SK-N-SH (cell line): ENCODE measurements around the gene DLEU7. TPM values are rescaled to one million over a fixed set of nuclear protein-coding genes. Genes with fewer than 3 reads are reported as not detected.

Source experiments
- CTCF ChIA-PET: fragments of 300-600, 350-600 bp; formaldehyde crosslinking; extraction: SDS; loops from one replicate; lab custom pipeline; 2021; lab: Yijun Ruan, JAX
- POLR2A ChIA-PET: fragments of 350-600 bp; sonication (Branson Sonifier 250); formaldehyde crosslinking; extraction: SDS; loops from one replicate; lab custom pipeline; 2020; ENCODE audit warnings: antibody characterized with exemption, inconsistent platforms; lab: Yijun Ruan, JAX
- DNase-seq: peaks from one replicate; pipeline ENCODE4 v3.0.0; 2012
- H2AFZ ChIP-seq: fragments of 200-600 bp; sonication (generic); 2 replicates; pipeline ENCODE4 v1.8.1; 2016; ENCODE audit warnings: antibody characterized with exemption, mild to moderate bottlenecking, low read depth
- H3F3A ChIP-seq: fragments of 200-600 bp; sonication (generic); replicated peaks from 2 replicates; pipeline ENCODE3; 2016; ENCODE audit warnings: antibody characterized with exemption, mild to moderate bottlenecking; ENCODE audit not compliant: insufficient read depth
- H3K27ac ChIP-seq, 2 experiments: fragments of 200-500 bp in 1 of 2; fragments of 200-600 bp in 1 of 2; sonication (Bioruptor generic) in 1 of 2; sonication (generic), shearing (Covaris generic) in 1 of 2; 2 replicates each; pipeline versions ENCODE4 v1.5.1 to v1.6.1; 2014 to 2016; ENCODE audit warnings: low read depth in 2 of 2, inconsistent platforms in 1 of 2, low read length in 1 of 2, mild to moderate bottlenecking in 1 of 2, mixed read lengths in 1 of 2
- H3K27me3 ChIP-seq: fragments of 200-600 bp; sonication (generic), shearing (Covaris generic); 2 replicates; pipeline ENCODE4 v1.6.1; 2016; ENCODE audit warnings: mixed run types; ENCODE audit not compliant: insufficient read depth
- H3K36me3 ChIP-seq, 2 experiments: fragments of 200-500 bp in 1 of 2; fragments of 200-600 bp in 1 of 2; sonication (Bioruptor generic) in 1 of 2; sonication (generic) in 1 of 2; replicated peaks in 1 of 2; 2 replicates each; pipeline versions ENCODE3 to v1.5.1; 2014 to 2016; ENCODE audit warnings: low read length in 1 of 2, mild to moderate bottlenecking in 1 of 2; ENCODE audit not compliant: insufficient read depth in 2 of 2, control insufficient read depth in 1 of 2
- H3K4me1 ChIP-seq, 2 experiments: fragments of 200-500 bp in 1 of 2; fragments of 200-600 bp in 1 of 2; sonication (Bioruptor generic) in 1 of 2; sonication (generic), shearing (Covaris generic) in 1 of 2; 2 replicates each; pipeline versions ENCODE4 v1.5.1 to v1.6.1; 2014 to 2016; ENCODE audit warnings: low read depth in 1 of 2, low read length in 1 of 2, mixed run types in 1 of 2; ENCODE audit not compliant: insufficient read depth in 2 of 2, control insufficient read depth in 1 of 2
- H3K4me2 ChIP-seq: fragments of 200-600 bp; sonication (generic), shearing (Covaris generic); 2 replicates; pipeline ENCODE4 v1.6.1; 2017; ENCODE audit warnings: mixed run types
- H3K4me3 ChIP-seq, 2 experiments: fragments of 200-500 bp in 1 of 2; fragments of 200-600 bp in 1 of 2; sonication (Bioruptor generic) in 1 of 2; sonication (generic), shearing (Covaris generic) in 1 of 2; 2 replicates each; pipeline versions ENCODE4 v1.5.1 to v1.8.1; 2014 to 2016; ENCODE audit warnings: low read depth in 2 of 2, inconsistent platforms in 1 of 2, low read length in 1 of 2, mild to moderate bottlenecking in 1 of 2, mixed read lengths in 1 of 2, moderate library complexity in 1 of 2
- H3K79me2 ChIP-seq: fragments of 200-600 bp; sonication (generic); 2 replicates; pipeline ENCODE4 v1.8.1; 2017; ENCODE audit warnings: mild to moderate bottlenecking; ENCODE audit not compliant: insufficient read depth
- H3K9ac ChIP-seq: fragments of 200-600 bp; sonication (generic); 2 replicates; pipeline ENCODE4 v1.6.1; 2017; ENCODE audit warnings: mixed run types
- H3K9me2 ChIP-seq: fragments of 200-600 bp; sonication (generic); 2 replicates; pipeline ENCODE4 v1.6.1; 2017; ENCODE audit warnings: mixed run types
- H3K9me3 ChIP-seq: fragments of 200-600 bp; sonication (generic); 2 replicates; pipeline ENCODE4 v1.6.1; 2017; ENCODE audit warnings: mixed run types, mild to moderate bottlenecking, moderate library complexity
- H4K20me1 ChIP-seq: fragments of 200-600 bp; sonication (generic); 2 replicates; pipeline ENCODE4 v1.6.1; 2017; ENCODE audit warnings: mild to moderate bottlenecking, mixed run types; ENCODE audit not compliant: insufficient read depth
- CHD2 ChIP-seq: fragments of 150-350 bp; IDR thresholded peaks from 2 replicates; pipeline ENCODE4 v1.6.1; 2018; ENCODE audit warnings: low read length; ENCODE audit not compliant: partially characterized antibody
- ELF1 ChIP-seq: IDR thresholded peaks from 2 replicates; pipeline ENCODE4 v1.4.0; 2012
- EZH2phosphoT487 ChIP-seq: fragments of 200-600 bp; sonication (generic); IDR thresholded peaks from 2 replicates; pipeline ENCODE4 v1.6.1; 2017; ENCODE audit warnings: low read depth, mixed run types, mild to moderate bottlenecking, antibody characterized with exemption, moderate library complexity, borderline replicate concordance
- FOSL2 ChIP-seq: IDR thresholded peaks from 2 replicates; pipeline ENCODE4 v1.4.0; 2012; ENCODE audit warnings: low read depth, mild to moderate bottlenecking, moderate library complexity, borderline replicate concordance
- JUND ChIP-seq: IDR thresholded peaks from 2 replicates; pipeline ENCODE4 v1.4.0; 2012
- MAX ChIP-seq: IDR thresholded peaks from 2 replicates; pipeline ENCODE4 v1.4.0; 2012; ENCODE audit warnings: low read depth
- MEF2A ChIP-seq: IDR thresholded peaks from 2 replicates; pipeline ENCODE4 v1.4.0; 2012; ENCODE audit warnings: low read depth, borderline replicate concordance
- MXI1 ChIP-seq: IDR thresholded peaks from 2 replicates; pipeline ENCODE4 v1.6.1; 2012; ENCODE audit warnings: mild to moderate bottlenecking, low read depth, low read length, improper control_type of control experiment
- NFIC ChIP-seq: IDR thresholded peaks from 2 replicates; pipeline ENCODE4 v1.4.0; 2012; ENCODE audit warnings: borderline replicate concordance
- NRF1 ChIP-seq: IDR thresholded peaks from 2 replicates; pipeline ENCODE4 v1.6.1; 2012; ENCODE audit warnings: low read depth, mild to moderate bottlenecking, low read length
- POLR2AphosphoS5 ChIP-seq: IDR thresholded peaks from 2 replicates; pipeline ENCODE4 v1.6.1; 2012; ENCODE audit warnings: low read depth, low read length
- RAD21 ChIP-seq: IDR thresholded peaks from 2 replicates; pipeline ENCODE4 v1.6.1; 2012; ENCODE audit warnings: mild to moderate bottlenecking, low read length
- RFX5 ChIP-seq: IDR thresholded peaks from 2 replicates; pipeline ENCODE4 v1.6.1; 2012; ENCODE audit warnings: mild to moderate bottlenecking, improper control_type of control experiment, low read length
- RXRA ChIP-seq: IDR thresholded peaks from 2 replicates; pipeline ENCODE4 v1.4.0; 2012; ENCODE audit warnings: low read depth, mild to moderate bottlenecking, borderline replicate concordance
- SIN3A ChIP-seq: IDR thresholded peaks from 2 replicates; pipeline ENCODE4 v1.6.1; 2012; ENCODE audit warnings: low read depth, mild to moderate bottlenecking, low read length, moderate library complexity, borderline replicate concordance
- SMC3 ChIP-seq: IDR thresholded peaks from 2 replicates; pipeline ENCODE4 v1.6.1; 2012; ENCODE audit warnings: low read depth, low read length, improper control_type of control experiment
- TCF12 ChIP-seq: IDR thresholded peaks from 2 replicates; pipeline ENCODE4 v1.4.0; 2012
- TEAD4 ChIP-seq: IDR thresholded peaks from 2 replicates; pipeline ENCODE4 v1.4.0; 2012; ENCODE audit warnings: mild to moderate bottlenecking, borderline replicate concordance; ENCODE audit not compliant: insufficient read depth
- USF2 ChIP-seq: fragments of 150-350 bp; IDR thresholded peaks from 2 replicates; pipeline ENCODE4 v1.6.1; 2017; ENCODE audit warnings: antibody characterized with exemption, low read length, low read depth, borderline replicate concordance
- YY1 ChIP-seq: IDR thresholded peaks from 2 replicates; pipeline ENCODE4 v1.4.0; 2012; ENCODE audit warnings: low read depth, mild to moderate bottlenecking
- WGBS: methylation state at CpG from one replicate; pipeline ENCODE4 v1.1.6; 2017; ENCODE audit warnings: low lambda C conversion rate; 5-methylcytosine and 5-hydroxymethylcytosine counted together
- polyA plus RNA-seq, 3 experiments: library from polyadenylated mRNA; depleted of rRNA; stranded (reverse); fragments of >200 nt; gene quantifications; 2 replicates each; pipeline ENCODE4 v1.2.3, GENCODE V29; 2012
- TF ChIP-seq, protein P1 (sequence below): fragments of 200-600 bp; sonication (generic); IDR thresholded peaks from 2 replicates; pipeline ENCODE4 v1.6.1; 2017; ENCODE audit warnings: antibody characterized with exemption, mild to moderate bottlenecking, moderate library complexity
- TF ChIP-seq, protein P2 (sequence below): IDR thresholded peaks from 2 replicates; pipeline ENCODE4; 2012

The DLEU7 gene
- polyA plus RNA-seq, 1 of the 3 experiments (the other 2 are of a cell fraction): not detected

- H3K9ac ChIP-seq: no peak overlapping the region
- POLR2A ChIA-PET: no interaction called here
- 70% methylated on average over 1 of the region's 1 CpG for WGBS
- H3K36me3 ChIP-seq: no peaks in the 10 kb centered on the region
- H3K4me1 ChIP-seq: no peaks in the 10 kb centered on the region
- H3K4me2 ChIP-seq: no peak overlapping the region
- no peaks in the 10 kb centered on the region for H3F3A ChIP-seq
- H4K20me1 ChIP-seq: no peaks in the 10 kb centered on the region
- H3K4me3 ChIP-seq: no peak overlapping the region
- H3K27ac ChIP-seq: no peak overlapping the region
- no peak overlapping the region for H2AFZ ChIP-seq
- H3K79me2 ChIP-seq: no peaks in the 10 kb centered on the region
- DNase-seq: no peak
- H3K9me3 ChIP-seq: no peaks in the 10 kb centered on the region
- TF ChIP-seq TCF12: no peak
- TF ChIP-seq RXRA: no peak
- TF ChIP-seq MXI1: no peak
- TF ChIP-seq ELF1: no peak
- TF ChIP-seq EZH2phosphoT487: no peak
- TF ChIP-seq, protein P1, sequence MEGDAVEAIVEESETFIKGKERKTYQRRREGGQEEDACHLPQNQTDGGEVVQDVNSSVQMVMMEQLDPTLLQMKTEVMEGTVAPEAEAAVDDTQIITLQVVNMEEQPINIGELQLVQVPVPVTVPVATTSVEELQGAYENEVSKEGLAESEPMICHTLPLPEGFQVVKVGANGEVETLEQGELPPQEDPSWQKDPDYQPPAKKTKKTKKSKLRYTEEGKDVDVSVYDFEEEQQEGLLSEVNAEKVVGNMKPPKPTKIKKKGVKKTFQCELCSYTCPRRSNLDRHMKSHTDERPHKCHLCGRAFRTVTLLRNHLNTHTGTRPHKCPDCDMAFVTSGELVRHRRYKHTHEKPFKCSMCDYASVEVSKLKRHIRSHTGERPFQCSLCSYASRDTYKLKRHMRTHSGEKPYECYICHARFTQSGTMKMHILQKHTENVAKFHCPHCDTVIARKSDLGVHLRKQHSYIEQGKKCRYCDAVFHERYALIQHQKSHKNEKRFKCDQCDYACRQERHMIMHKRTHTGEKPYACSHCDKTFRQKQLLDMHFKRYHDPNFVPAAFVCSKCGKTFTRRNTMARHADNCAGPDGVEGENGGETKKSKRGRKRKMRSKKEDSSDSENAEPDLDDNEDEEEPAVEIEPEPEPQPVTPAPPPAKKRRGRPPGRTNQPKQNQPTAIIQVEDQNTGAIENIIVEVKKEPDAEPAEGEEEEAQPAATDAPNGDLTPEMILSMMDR: no peak
- no peak for TF ChIP-seq RAD21
- TF ChIP-seq USF2: no peak
- TF ChIP-seq, protein P2, sequence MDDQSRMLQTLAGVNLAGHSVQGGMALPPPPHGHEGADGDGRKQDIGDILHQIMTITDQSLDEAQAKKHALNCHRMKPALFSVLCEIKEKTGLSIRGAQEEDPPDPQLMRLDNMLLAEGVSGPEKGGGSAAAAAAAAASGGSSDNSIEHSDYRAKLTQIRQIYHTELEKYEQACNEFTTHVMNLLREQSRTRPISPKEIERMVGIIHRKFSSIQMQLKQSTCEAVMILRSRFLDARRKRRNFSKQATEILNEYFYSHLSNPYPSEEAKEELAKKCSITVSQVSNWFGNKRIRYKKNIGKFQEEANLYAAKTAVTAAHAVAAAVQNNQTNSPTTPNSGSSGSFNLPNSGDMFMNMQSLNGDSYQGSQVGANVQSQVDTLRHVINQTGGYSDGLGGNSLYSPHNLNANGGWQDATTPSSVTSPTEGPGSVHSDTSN: no peak
- TF ChIP-seq POLR2AphosphoS5: no peak
- no peak for TF ChIP-seq JUND
- no peak for TF ChIP-seq NRF1
- TF ChIP-seq, all 33 proteins: peak for 0
- CTCF ChIA-PET: no interaction called here
- Histone ChIP-seq H3K27me3 (no peaks in the 10 kb centered on the region), H3K9me2 (no peaks in the 10 kb centered on the region)
These were observed 40.8 kb upstream of the DLEU7 start for GRCh38 chr13:50884265-50884664.

GRCh38 chr13:50883728-50884127, 40.2 kb upstream of the DLEU7 start:
- POLR2A ChIA-PET: no interaction called here
- WGBS: 45% methylated on average over 1 of the region's 1 CpG
- DNase-seq: no peak

More at GRCh38 chr13:50883728-50884127, 40.2 kb upstream of the DLEU7 start:
- Histone ChIP-seq H3K9me2 (no peaks in the 10 kb centered on the region), H3K36me3 (no peaks in the 10 kb centered on the region), H2AFZ (no peak overlapping the region), H3K27me3 (no peaks in the 10 kb centered on the region), H3K79me2 (no peaks in the 10 kb centered on the region), H3F3A (no peaks in the 10 kb centered on the region), H3K4me2 (no peak overlapping the region), H3K27ac (no peak overlapping the region), H3K4me3 (no peak overlapping the region), H3K4me1 (no peaks in the 10 kb centered on the region), H4K20me1 (no peaks in the 10 kb centered on the region), H3K9me3 (no peaks in the 10 kb centered on the region), H3K9ac (no peak overlapping the region)
- CTCF ChIA-PET: no interaction called here
- TF ChIP-seq EZH2phosphoT487 (no peak), MXI1 (no peak), RFX5 (no peak), SMC3 (no peak), FOSL2 (no peak), SIN3A (no peak), CHD2 (no peak), MEF2A (no peak), MAX (no peak), YY1 (no peak), NFIC (no peak), ELF1 (no peak), USF2 (no peak), TEAD4 (no peak), TCF12 (no peak), NRF1 (no peak)
- TF ChIP-seq, protein P2: no peak
